K562 (cell line): ENCODE data around the gene EHMT2. TPM values are rescaled to one million over a fixed set of nuclear protein-coding genes. Genes with fewer than 3 reads are reported as not detected.

Experiments used
- ATAC-seq: fragments of 200-7000 bp; cut with Tn5 transposase; 3 replicates; pipeline ENCODE4 v1.9.1; 2020; ENCODE audit warnings: moderate library complexity
- BruUV-seq: library from RNA; stranded (reverse); fragments of 400-500 nt; replicated peaks from 2 replicates; lab custom pipeline; 2021; lab: Mats Ljungman, UMichigan
- CTCF ChIA-PET: fragments of 300-600 bp; formaldehyde crosslinking; extraction: SDS; loops from one replicate; lab custom pipeline; 2021; ENCODE audit warnings: low intra/inter-chr PET ratio; lab: Yijun Ruan, JAX
- POLR2A ChIA-PET: fragments of 300-600, 350-650 bp; sonication (Branson Sonifier 250); formaldehyde crosslinking; extraction: SDS; loops from one replicate; lab custom pipeline; 2021; ENCODE audit warnings: antibody characterized with exemption, inconsistent platforms; lab: Yijun Ruan, JAX
- DNase-seq, 4 experiments: peaks; one replicate each; pipeline versions ENCODE4 v3.0.0 to v3.0.0-alpha.2; 2011 to 2018; ENCODE audit warnings: low spot score in 3 of 4, mixed read lengths in 3 of 4; ENCODE audit errors: extremely low read depth in 1 of 4
- FAIRE-seq: peaks from 2 replicates; lab custom pipeline; 2011; peaks lifted over from hg19 to GRCh38; lab: Jason Lieb, UNC
- H2AFZ ChIP-seq: 2 replicates; pipeline ENCODE4 v1.6.0; 2011; ENCODE audit warnings: low read depth, low read length, control low read depth, inconsistent platforms
- H3K27ac ChIP-seq: fragments of 200-600 bp; 3 replicates; pipeline ENCODE4 v1.8.0; 2011; ENCODE audit warnings: low read depth, mild to moderate bottlenecking, control low read depth, inconsistent platforms, low read length, moderate library complexity, mixed read lengths; ENCODE audit errors: extremely low read depth
- H3K27me3 ChIP-seq, 2 experiments: fragments of 300-600 bp in 1 of 2; 2 replicates in 1 of 2; 3 replicates in 1 of 2; pipeline versions ENCODE4 v1.6.0 to v1.8.0; 2011; ENCODE audit warnings: inconsistent platforms in 2 of 2, low read length in 2 of 2, mild to moderate bottlenecking in 1 of 2, mixed read lengths in 1 of 2, moderate library complexity in 1 of 2; ENCODE audit not compliant: control insufficient read depth in 2 of 2, insufficient read depth in 2 of 2
- H3K36me3 ChIP-seq: fragments of 300-600 bp; 3 replicates; pipeline ENCODE4 v1.8.0; 2011; ENCODE audit warnings: mild to moderate bottlenecking, low read length, inconsistent platforms; ENCODE audit not compliant: control insufficient read depth, insufficient read depth
- H3K4me1 ChIP-seq, 2 experiments: fragments of 200-600 bp in 1 of 2; replicated peaks in 1 of 2; 2 replicates in 1 of 2; 3 replicates in 1 of 2; pipeline versions ENCODE4 v1.5.1 to v1.8.0; 2011; ENCODE audit warnings: inconsistent platforms in 2 of 2, low read length in 2 of 2, mild to moderate bottlenecking in 1 of 2, mixed read lengths in 1 of 2, moderate library complexity in 1 of 2; ENCODE audit not compliant: control insufficient read depth in 2 of 2, insufficient read depth in 2 of 2
- H3K4me2 ChIP-seq: 2 replicates; pipeline ENCODE4 v1.6.1; 2011; ENCODE audit warnings: low read length, control low read depth, inconsistent platforms, mixed read lengths; ENCODE audit not compliant: insufficient read depth
- H3K4me3 ChIP-seq: fragments of 200-600 bp; sonication (generic), shearing (Covaris generic); 2 replicates; pipeline ENCODE4 v1.5.1; 2016; ENCODE audit warnings: control low read depth, inconsistent platforms
- H3K79me2 ChIP-seq: fragments of 200-600 bp; 3 replicates; pipeline ENCODE4 v1.8.0; 2011; ENCODE audit warnings: low read length, inconsistent platforms; ENCODE audit not compliant: control insufficient read depth, insufficient read depth
- H3K9ac ChIP-seq, 2 experiments: 2 replicates each; pipeline versions ENCODE4 v1.6.0 to v1.6.1; 2011; ENCODE audit warnings: low read depth in 2 of 2, low read length in 2 of 2, control low read depth in 1 of 2, inconsistent platforms in 1 of 2, mild to moderate bottlenecking in 1 of 2, mixed read lengths in 1 of 2; ENCODE audit not compliant: insufficient read depth in 1 of 2
- H3K9me1 ChIP-seq: one replicate; pipeline ENCODE4 v1.6.0; 2011; ENCODE audit warnings: inconsistent platforms, mild to moderate bottlenecking, low read length, moderate library complexity; ENCODE audit not compliant: control insufficient read depth, insufficient read depth
- H3K9me3 ChIP-seq: replicated peaks from 2 replicates; pipeline ENCODE4 v1.5.1; 2011; ENCODE audit warnings: low read depth, low read length, inconsistent platforms; ENCODE audit not compliant: control insufficient read depth, insufficient read depth
- H4K20me1 ChIP-seq: replicated peaks from 2 replicates; pipeline ENCODE4 v1.6.1; 2011; ENCODE audit warnings: low read length, inconsistent platforms, mixed read lengths; ENCODE audit not compliant: control insufficient read depth, insufficient read depth
- CBFA2T2 ChIP-seq: fragments of 450-650 bp; conservative IDR thresholded peaks from 2 replicates; pipeline ENCODE4 v1.6.1; 2017; ENCODE audit warnings: mild to moderate bottlenecking
- ESRRB ChIP-seq: fragments of 250-450 bp; sonication (Bioruptor Pico); IDR thresholded peaks from 2 replicates; pipeline ENCODE4 v1.5.0; 2020; ENCODE audit warnings: mild to moderate bottlenecking, moderate library complexity, borderline replicate concordance
- FOXM1 ChIP-seq, 2 experiments: fragments of 450-650 bp in 1 of 2; sonication (generic) in 1 of 2; formaldehyde crosslinking in 1 of 2; IDR thresholded peaks; 2 replicates each; pipeline versions ENCODE4 v1.6.1 to v1.9.0; 2017 to 2022; ENCODE audit warnings: low read depth in 2 of 2, mild to moderate bottlenecking in 2 of 2, missing genetic modification reagents in 1 of 2, moderate library complexity in 1 of 2
- MEF2A ChIP-seq: IDR thresholded peaks from 2 replicates; pipeline ENCODE4 v1.6.1; 2011; ENCODE audit warnings: low read depth, mild to moderate bottlenecking, low read length, moderate library complexity; ENCODE audit not compliant: control insufficient read depth
- MTA1 ChIP-seq: fragments of 450-650 bp; IDR thresholded peaks from 2 replicates; pipeline ENCODE4 v1.6.1; 2017; ENCODE audit warnings: borderline replicate concordance
- POLR2A ChIP-seq: fragments of 450-650 bp; conservative IDR thresholded peaks from 2 replicates; pipeline ENCODE4 v1.6.1; 2016
- SIN3A ChIP-seq, 2 experiments: fragments of 150-350 bp in 1 of 2; IDR thresholded peaks; 2 replicates each; pipeline ENCODE4 v1.6.1; 2011 to 2016; ENCODE audit warnings: borderline replicate concordance in 2 of 2, low read depth in 2 of 2, low read length in 2 of 2, mild to moderate bottlenecking in 2 of 2, moderate library complexity in 2 of 2; ENCODE audit not compliant: control insufficient read depth in 1 of 2
- SPI1 ChIP-seq: IDR thresholded peaks from 2 replicates; pipeline ENCODE4 v1.6.1; 2011; ENCODE audit warnings: low read depth, low read length, control low read depth, borderline replicate concordance
- ZC3H8 ChIP-seq: fragments of 450-650 bp; IDR thresholded peaks from 2 replicates; pipeline ENCODE4 v1.6.1; 2017
- WGBS: fragments of 100-300 bp; shearing (Covaris generic); methylation state at CpG from one replicate; pipeline ENCODE4 v1.1.6; 2016; ENCODE audit warnings: low coverage, mixed read lengths; ENCODE audit not compliant: insufficient coverage; ENCODE audit errors: missing lambda C conversion rate; 5-methylcytosine and 5-hydroxymethylcytosine counted together
- in situ Hi-C: fragments of 300-500 bp; cut with MboI; formaldehyde crosslinking; loops from 4 replicates; pipeline ENCODE4 v1.15.0; 2018; ENCODE audit warnings: inconsistent platforms, mixed read lengths
- intact Hi-C: fragments of 100-400 bp; cut with micrococcal nuclease; formaldehyde crosslinking; loops from 2 replicates; pipeline ENCODE4 v1.14.2; 2022
- polyA plus RNA-seq, 8 experiments: library from polyadenylated mRNA; depleted of rRNA in 4 of 8; stranded (reverse) in 5 of 8; unstranded in 3 of 8; fragments of >200 nt; fragmentation: Nextera tagmentation in 2 of 8; fragmentation: Illumina TruSeq in 1 of 8; extraction: Ambion mirVana in 2 of 8; extraction: Trizol in 1 of 8; gene quantifications; 2 replicates each; pipeline versions ENCODE4 v1.2.1 to v1.2.3, GENCODE V29; 2011 to 2014; ENCODE audit warnings: inconsistent platforms in 1 of 8, missing spikeins in 1 of 8
- total RNA-seq, 7 experiments: library from RNA; depleted of rRNA in 6 of 7; stranded (reverse); fragments of >200 nt in 6 of 7; fragmentation: Illumina TruSeq in 2 of 7; extraction: Trizol in 2 of 7; gene quantifications; 2 replicates each; pipeline versions ENCODE4 v1.2.1 to v1.2.3, GENCODE V29; 2011 to 2021; ENCODE audit warnings: low replicate concordance in 1 of 7
- TF ChIP-seq, protein P1 (sequence below): fragments of 250-450 bp; sonication (Bioruptor Pico); IDR thresholded peaks from 2 replicates; pipeline ENCODE4 v1.5.1; 2021; ENCODE audit warnings: mild to moderate bottlenecking
- TF ChIP-seq, protein P2 (sequence below): fragments of 450-650 bp; formaldehyde crosslinking; IDR thresholded peaks from 2 replicates; pipeline ENCODE4 v1.4.0; 2020; ENCODE audit warnings: mild to moderate bottlenecking, moderate library complexity
- TF ChIP-seq, protein P3 (sequence below), 2 experiments: fragments of 450-650 bp; IDR thresholded peaks; 2 replicates each; pipeline ENCODE4 v1.6.1; 2018; ENCODE audit warnings: mild to moderate bottlenecking in 2 of 2, low read depth in 1 of 2; ENCODE audit not compliant: partially characterized antibody in 2 of 2

The EHMT2 gene
- total and polyA plus RNA-seq, 9 of the 15 experiments (the other 6 are each of a cell fraction or from before 2014, with no cell fraction given) = 2.1 to 63.8 (median 38.5) TPM

DNA sequence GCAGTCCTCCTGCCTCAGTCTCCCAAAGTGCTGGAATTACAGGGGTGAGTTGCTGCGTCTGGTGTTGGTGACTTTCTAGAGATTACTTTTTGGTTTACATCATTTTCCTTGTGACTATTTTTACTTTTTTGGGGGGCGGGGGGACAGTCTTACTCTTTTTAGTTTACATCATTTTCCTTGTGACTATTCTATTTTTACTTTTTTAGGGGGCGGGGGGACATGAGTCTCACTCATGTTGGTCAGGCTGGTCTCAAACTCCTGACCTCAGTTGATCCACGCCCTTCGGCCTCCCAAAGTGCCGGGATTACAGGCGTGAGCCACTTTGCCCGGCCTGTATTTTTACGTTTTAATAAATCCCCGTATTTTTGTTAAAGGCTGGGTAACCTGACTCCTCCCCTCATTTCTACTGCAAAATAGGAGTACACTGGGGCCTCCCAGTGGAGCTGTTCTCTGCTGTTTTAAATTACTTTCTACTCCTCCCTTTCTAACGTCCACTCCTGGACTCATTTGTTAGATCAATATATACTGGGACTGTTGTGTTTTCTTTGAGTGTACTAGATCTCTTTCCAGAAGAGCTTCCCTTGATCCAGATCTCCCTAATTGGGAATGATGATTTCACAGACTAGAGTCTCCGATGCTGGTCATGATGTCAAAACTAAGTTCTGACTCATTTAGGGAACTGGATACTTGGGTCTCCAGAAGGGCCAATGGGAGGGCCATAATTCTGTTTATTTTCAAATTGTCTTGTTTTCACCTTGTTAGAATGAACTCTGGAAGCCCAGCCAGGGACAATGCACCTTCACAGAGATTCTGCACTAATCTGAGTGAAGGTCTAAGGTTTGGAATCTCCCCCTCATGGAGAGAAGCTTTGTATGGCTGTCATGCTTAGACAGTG lies 60.8 kb downstream of the EHMT2 start:
- POLR2A ChIA-PET = interaction anchor here (0.6 to 13.1 kb wide), 39 partner anchors 9 to 289 kb away, joined by 3 to 229 read pairs (median 5); partner anchors contain the start of genes ABHD16A, APOM, BAG6 and C6orf47
- CTCF ChIA-PET = interaction anchor here (0.6 to 1.0 kb wide), 3 partner anchors 27 to 303 kb away, joined by 3 read pairs; no protein-coding TSS in a partner anchor
- intact Hi-C loops = no loop called here
- in situ Hi-C loops = no loop called here
- peak overlapping the region; percentile 98 to 100 for H3K9ac ChIP-seq
- H4K20me1 ChIP-seq = peaks cover 30% of the 10 kb centered on the region
- peaks cover 34 to 54% of the 10 kb centered on the region in 2 experiments for H3K4me1 ChIP-seq
- H3K9me1 ChIP-seq = no peaks in the 10 kb centered on the region
- FAIRE-seq (no peak), ATAC-seq (no peak), DNase-seq (peak in 3 of 4 experiments; percentile 54 to 69 (median 64))
- H3K36me3 ChIP-seq = peaks cover 61% of the 10 kb centered on the region
- H3K27ac ChIP-seq = peak overlapping the region; percentile 88
- no peaks in the 10 kb centered on the region; the same call in 1 of the 2 replicates for H3K9me3 ChIP-seq
- H3K27me3 ChIP-seq = no peaks in the 10 kb centered on the region
- peak overlapping the region; percentile 94 for H3K4me2 ChIP-seq
- peak overlapping the region; percentile 85 for H3K4me3 ChIP-seq
- WGBS = under 1% methylated on average over 12 of the region's 12 CpGs
- no peak overlapping the region for H2AFZ ChIP-seq
- BruUV-seq = no TSS peak
- H3K79me2 ChIP-seq = peaks cover 70% of the 10 kb centered on the region
- TF ChIP-seq POLR2A (peak; percentile 1; the same call in 1 of the 2 replicates), ESRRB (no peak), SPI1 (peak; percentile 78), ZC3H8 (no peak), MTA1 (0 out of 2 replicates have a peak, but pooled peaks have one; percentile 22), MEF2A (0 out of 2 replicates have a peak, but pooled peaks have one; percentile 36), SIN3A (IDR thresholded peaks at IDR 0.05; ENCODE audit: borderline replicate concordance in 2 of 2, control insufficient read depth in 1 of 2, low read depth in 2 of 2, low read length in 2 of 2) (peak; percentile 31 to 74; a peak in 2 of 4 replicates), CBFA2T2 (no peak), FOXM1 (IDR thresholded peaks at IDR 0.05; ENCODE audit: low read depth) (no peak; the same call in 1 of the 2 replicates), FOXM1 (CRISPR knock-in tag; IDR thresholded peaks at IDR 0.05; ENCODE audit: low read depth) (peak; percentile 29; the same call in 1 of the 2 replicates)
- TF ChIP-seq, protein P1, sequence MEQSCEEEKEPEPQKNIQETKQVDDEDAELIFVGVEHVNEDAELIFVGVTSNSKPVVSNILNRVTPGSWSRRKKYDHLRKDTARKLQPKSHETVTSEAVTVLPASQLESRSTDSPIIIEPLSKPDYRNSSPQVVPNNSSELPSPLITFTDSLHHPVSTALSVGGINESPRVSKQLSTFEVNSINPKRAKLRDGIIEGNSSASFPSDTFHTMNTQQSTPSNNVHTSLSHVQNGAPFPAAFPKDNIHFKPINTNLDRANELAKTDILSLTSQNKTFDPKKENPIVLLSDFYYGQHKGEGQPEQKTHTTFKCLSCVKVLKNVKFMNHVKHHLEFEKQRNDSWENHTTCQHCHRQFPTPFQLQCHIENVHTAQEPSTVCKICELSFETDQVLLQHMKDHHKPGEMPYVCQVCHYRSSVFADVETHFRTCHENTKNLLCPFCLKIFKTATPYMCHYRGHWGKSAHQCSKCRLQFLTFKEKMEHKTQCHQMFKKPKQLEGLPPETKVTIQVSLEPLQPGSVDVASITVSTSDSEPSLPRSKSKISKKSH (CRISPR knock-in tag) = no peak
- TF ChIP-seq, protein P2, sequence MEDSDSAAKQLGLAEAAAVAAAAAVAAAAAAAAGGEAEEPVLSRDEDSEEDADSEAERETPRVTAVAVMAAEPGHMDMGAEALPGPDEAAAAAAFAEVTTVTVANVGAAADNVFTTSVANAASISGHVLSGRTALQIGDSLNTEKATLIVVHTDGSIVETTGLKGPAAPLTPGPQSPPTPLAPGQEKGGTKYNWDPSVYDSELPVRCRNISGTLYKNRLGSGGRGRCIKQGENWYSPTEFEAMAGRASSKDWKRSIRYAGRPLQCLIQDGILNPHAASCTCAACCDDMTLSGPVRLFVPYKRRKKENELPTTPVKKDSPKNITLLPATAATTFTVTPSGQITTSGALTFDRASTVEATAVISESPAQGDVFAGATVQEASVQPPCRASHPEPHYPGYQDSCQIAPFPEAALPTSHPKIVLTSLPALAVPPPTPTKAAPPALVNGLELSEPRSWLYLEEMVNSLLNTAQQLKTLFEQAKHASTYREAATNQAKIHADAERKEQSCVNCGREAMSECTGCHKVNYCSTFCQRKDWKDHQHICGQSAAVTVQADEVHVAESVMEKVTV (CRISPR knock-in tag) = no peak
- TF ChIP-seq, protein P3, sequence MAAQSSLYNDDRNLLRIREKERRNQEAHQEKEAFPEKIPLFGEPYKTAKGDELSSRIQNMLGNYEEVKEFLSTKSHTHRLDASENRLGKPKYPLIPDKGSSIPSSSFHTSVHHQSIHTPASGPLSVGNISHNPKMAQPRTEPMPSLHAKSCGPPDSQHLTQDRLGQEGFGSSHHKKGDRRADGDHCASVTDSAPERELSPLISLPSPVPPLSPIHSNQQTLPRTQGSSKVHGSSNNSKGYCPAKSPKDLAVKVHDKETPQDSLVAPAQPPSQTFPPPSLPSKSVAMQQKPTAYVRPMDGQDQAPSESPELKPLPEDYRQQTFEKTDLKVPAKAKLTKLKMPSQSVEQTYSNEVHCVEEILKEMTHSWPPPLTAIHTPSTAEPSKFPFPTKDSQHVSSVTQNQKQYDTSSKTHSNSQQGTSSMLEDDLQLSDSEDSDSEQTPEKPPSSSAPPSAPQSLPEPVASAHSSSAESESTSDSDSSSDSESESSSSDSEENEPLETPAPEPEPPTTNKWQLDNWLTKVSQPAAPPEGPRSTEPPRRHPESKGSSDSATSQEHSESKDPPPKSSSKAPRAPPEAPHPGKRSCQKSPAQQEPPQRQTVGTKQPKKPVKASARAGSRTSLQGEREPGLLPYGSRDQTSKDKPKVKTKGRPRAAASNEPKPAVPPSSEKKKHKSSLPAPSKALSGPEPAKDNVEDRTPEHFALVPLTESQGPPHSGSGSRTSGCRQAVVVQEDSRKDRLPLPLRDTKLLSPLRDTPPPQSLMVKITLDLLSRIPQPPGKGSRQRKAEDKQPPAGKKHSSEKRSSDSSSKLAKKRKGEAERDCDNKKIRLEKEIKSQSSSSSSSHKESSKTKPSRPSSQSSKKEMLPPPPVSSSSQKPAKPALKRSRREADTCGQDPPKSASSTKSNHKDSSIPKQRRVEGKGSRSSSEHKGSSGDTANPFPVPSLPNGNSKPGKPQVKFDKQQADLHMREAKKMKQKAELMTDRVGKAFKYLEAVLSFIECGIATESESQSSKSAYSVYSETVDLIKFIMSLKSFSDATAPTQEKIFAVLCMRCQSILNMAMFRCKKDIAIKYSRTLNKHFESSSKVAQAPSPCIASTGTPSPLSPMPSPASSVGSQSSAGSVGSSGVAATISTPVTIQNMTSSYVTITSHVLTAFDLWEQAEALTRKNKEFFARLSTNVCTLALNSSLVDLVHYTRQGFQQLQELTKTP (IDR thresholded peaks at IDR 0.05; ENCODE audit: low read depth in 1 of 2, partially characterized antibody in 2 of 2) = peak in 1 of 2 experiments; percentile 10
